PC-9 (cell line): ENCODE results near the gene FAM163A. TPM values are rescaled to one million over a fixed set of nuclear protein-coding genes. Genes with fewer than 3 reads are reported as not detected.

Experiments
- BruUV-seq: library from RNA; stranded (reverse); fragments of 400-500 nt; replicated peaks from 2 replicates; lab custom pipeline; 2021; lab: Mats Ljungman, UMichigan
- CTCF ChIA-PET: fragments of 300-600 bp; sonication (Branson Sonifier 250); formaldehyde crosslinking; loops from one replicate; lab custom pipeline; 2022; ENCODE audit warnings: antibody characterized with exemption; lab: Charles Lee
- POLR2A ChIA-PET: fragments of 300-600 bp; sonication (Branson Sonifier 250); formaldehyde crosslinking; loops from one replicate; lab custom pipeline; 2022; ENCODE audit warnings: antibody characterized with exemption; ENCODE audit not compliant: unreplicated experiment; lab: Charles Lee
- DNase-seq, 2 experiments: peaks; one replicate each; pipeline versions ENCODE4 v3.0.0 to v3.0.0-alpha.2; 2015 to 2022; ENCODE audit warnings: mixed read lengths in 1 of 2
- H2AFZ ChIP-seq: fragments of 200-600 bp; sonication (generic); 2 replicates; pipeline ENCODE4 v1.8.1; 2017; ENCODE audit warnings: antibody characterized with exemption
- H3F3A ChIP-seq: fragments of 200-600 bp; sonication (generic); 2 replicates; pipeline ENCODE4 v1.8.1; 2017; ENCODE audit warnings: antibody characterized with exemption, mild to moderate bottlenecking, low read depth; ENCODE audit not compliant: insufficient read depth
- H3K27ac ChIP-seq: fragments of 200-600 bp; sonication (generic); 2 replicates; pipeline ENCODE4 v1.6.1; 2016; ENCODE audit warnings: mixed run types
- H3K27me3 ChIP-seq: fragments of 200-600 bp; sonication (generic); 2 replicates; pipeline ENCODE4 v1.6.1; 2016; ENCODE audit warnings: low read depth, mixed run types; ENCODE audit not compliant: insufficient read depth
- H3K36me3 ChIP-seq: fragments of 200-600 bp; sonication (generic); 2 replicates; pipeline ENCODE4 v1.6.1; 2016; ENCODE audit warnings: low read depth, mixed run types
- H3K4me1 ChIP-seq: fragments of 200-600 bp; sonication (generic); replicated peaks from 2 replicates; pipeline ENCODE4 v1.6.1; 2016; ENCODE audit warnings: mixed run types; ENCODE audit not compliant: insufficient read depth
- H3K4me2 ChIP-seq: fragments of 200-600 bp; sonication (generic); 2 replicates; pipeline ENCODE4 v1.6.1; 2017; ENCODE audit warnings: mixed run types
- H3K4me3 ChIP-seq: fragments of 200-600 bp; sonication (generic); 2 replicates; pipeline ENCODE4 v1.6.1; 2016; ENCODE audit warnings: mixed run types
- H3K79me2 ChIP-seq: fragments of 200-600 bp; sonication (generic); 2 replicates; pipeline ENCODE4 v1.6.1; 2017; ENCODE audit warnings: low read depth, mixed run types
- H3K9me2 ChIP-seq: fragments of 200-600 bp; sonication (generic); 2 replicates; pipeline ENCODE4 v1.8.1; 2017; ENCODE audit warnings: mild to moderate bottlenecking; ENCODE audit not compliant: insufficient read depth
- H3K9me3 ChIP-seq: fragments of 200-600 bp; sonication (generic); 2 replicates; pipeline ENCODE4 v1.8.1; 2016; ENCODE audit warnings: low read depth; ENCODE audit not compliant: insufficient read depth
- H4K20me1 ChIP-seq: fragments of 200-600 bp; sonication (generic); 2 replicates; pipeline ENCODE4 v1.8.1; 2017; ENCODE audit not compliant: insufficient read depth
- CTCF ChIP-seq: fragments of 200-600 bp; sonication (generic); conservative IDR thresholded peaks from 2 replicates; pipeline ENCODE4 v1.6.1; 2017; ENCODE audit warnings: mixed run types, antibody characterized with exemption, mild to moderate bottlenecking, moderate library complexity
- EZH2 ChIP-seq: fragments of 200-600 bp; sonication (generic); IDR thresholded peaks from 2 replicates; pipeline ENCODE4 v1.8.0; 2017; ENCODE audit warnings: antibody characterized with exemption, low read depth
- intact Hi-C: fragments of 100-400 bp; cut with micrococcal nuclease; formaldehyde crosslinking; loops from one replicate; pipeline ENCODE4 v1.10.0; 2022; ENCODE audit not compliant: unreplicated experiment
- total RNA-seq: library from RNA; stranded (reverse); gene quantifications from 2 replicates; pipeline ENCODE4 v1.2.3, GENCODE V29; 2021

The FAM163A gene
- total RNA-seq, 1 experiment from 2014 or later, result not detected

- H3K27me3 ChIP-seq, result peaks cover 35% of the 10 kb centered on the region
- no peak overlapping the region for H3K4me3 ChIP-seq
- POLR2A ChIA-PET, result no interaction called here
- H3K9me3 ChIP-seq, result no peaks in the 10 kb centered on the region
- intact Hi-C loops, result no loop called here
- H3K79me2 ChIP-seq, result no peaks in the 10 kb centered on the region
- H3K36me3 ChIP-seq, result no peaks in the 10 kb centered on the region
- no peaks in the 10 kb centered on the region for H3K4me1 ChIP-seq
- H3F3A ChIP-seq, result no peaks in the 10 kb centered on the region
- no peaks in the 10 kb centered on the region for H4K20me1 ChIP-seq
- no peaks in the 10 kb centered on the region for H3K9me2 ChIP-seq
- no peak overlapping the region for H3K4me2 ChIP-seq
- H3K27ac ChIP-seq, result no peak overlapping the region
- H2AFZ ChIP-seq, result no peak overlapping the region
- no TSS peak for BruUV-seq
- CTCF ChIA-PET, result no interaction called here
- TF ChIP-seq EZH2 (no peak), CTCF (no peak)
- DNase-seq, result no peak
Measured at GRCh38 chr1:179785728-179786127, 42.6 kb downstream of the FAM163A start.

- no peaks in the 10 kb centered on the region for H4K20me1 ChIP-seq
- CTCF ChIA-PET, result no interaction called here
- H3K4me1 ChIP-seq, result no peaks in the 10 kb centered on the region
- no TSS peak for BruUV-seq
- H3K79me2 ChIP-seq, result no peaks in the 10 kb centered on the region
- intact Hi-C loops, result no loop called here
- POLR2A ChIA-PET, result no interaction called here
- H3K9me2 ChIP-seq, result no peaks in the 10 kb centered on the region
- H3K4me3 ChIP-seq, result no peak overlapping the region
- H3K27ac ChIP-seq, result no peak overlapping the region
- no peaks in the 10 kb centered on the region for H3K36me3 ChIP-seq
- H3K9me3 ChIP-seq, result no peaks in the 10 kb centered on the region
- no peak overlapping the region for H3K4me2 ChIP-seq
- DNase-seq, result no peak
- no peaks in the 10 kb centered on the region for H3F3A ChIP-seq
- H3K27me3 ChIP-seq, result peaks cover 35% of the 10 kb centered on the region
- TF ChIP-seq EZH2 (no peak), CTCF (no peak)
- no peak overlapping the region for H2AFZ ChIP-seq
Measured at GRCh38 chr1:179786815-179787685, 44.0 kb downstream of the FAM163A start.

GRCh38 chr1:179788259-179788658 is 45.2 kb downstream of the FAM163A start:
- Histone ChIP-seq H4K20me1 (no peaks in the 10 kb centered on the region), H3K27me3 (peaks cover 30% of the 10 kb centered on the region), H3K9me2 (no peaks in the 10 kb centered on the region), H3F3A (no peaks in the 10 kb centered on the region), H3K4me3 (no peak overlapping the region), H3K4me1 (no peaks in the 10 kb centered on the region), H3K36me3 (no peaks in the 10 kb centered on the region), H3K27ac (no peak overlapping the region), H3K4me2 (no peak overlapping the region), H2AFZ (no peak overlapping the region), H3K9me3 (no peaks in the 10 kb centered on the region), H3K79me2 (no peaks in the 10 kb centered on the region)
- no peak for TF ChIP-seq EZH2
- no TSS peak for BruUV-seq
- intact Hi-C loops, result no loop called here
- ChIA-PET POLR2A (no interaction called here), CTCF (no interaction called here)
- DNase-seq, result no peak
